Neural cell (in vitro differentiated cells): ENCODE data around the gene JMJD7. TPM values are rescaled to one million over a fixed set of nuclear protein-coding genes. Genes with fewer than 3 reads are reported as not detected.

ENCODE experiments used
- H2AFZ ChIP-seq: fragments of 200-600, 300-800 bp; sonication (generic), shearing (Covaris generic); 2 replicates; pipeline ENCODE4 v1.6.0; 2014; ENCODE audit warnings: low read depth, mild to moderate bottlenecking, antibody characterized with exemption, low read length, moderate library complexity
- H3F3A ChIP-seq: fragments of 200-600 bp; shearing (Covaris generic); 2 replicates; pipeline ENCODE4 v1.6.1; 2016; ENCODE audit warnings: mild to moderate bottlenecking, moderate library complexity, mixed read lengths, antibody characterized with exemption, low read length; ENCODE audit not compliant: insufficient read depth, poor library complexity, severe bottlenecking
- H3K27ac ChIP-seq: fragments of 200-600, 300-800 bp; sonication (generic), shearing (Covaris generic); 2 replicates; pipeline ENCODE4 v1.5.1; 2014; ENCODE audit warnings: mild to moderate bottlenecking, low read length, moderate library complexity
- H3K27me3 ChIP-seq: fragments of 300-800, 200-600 bp; sonication (generic), shearing (Covaris generic); 2 replicates; pipeline ENCODE4 v1.6.0; 2014; ENCODE audit warnings: mild to moderate bottlenecking, low read depth, low read length, moderate library complexity; ENCODE audit not compliant: insufficient read depth
- H3K36me3 ChIP-seq: fragments of 300-800, 200-600 bp; sonication (generic), shearing (Covaris generic); 2 replicates; pipeline ENCODE4 v1.5.1; 2014; ENCODE audit warnings: mild to moderate bottlenecking, antibody characterized with exemption, low read length, moderate library complexity; ENCODE audit not compliant: insufficient read depth
- H3K4me2 ChIP-seq: fragments of 300-800, 200-600 bp; sonication (generic), shearing (Covaris generic); 2 replicates; pipeline ENCODE4 v1.6.0; 2014; ENCODE audit warnings: mild to moderate bottlenecking, low read length
- H3K4me3 ChIP-seq: fragments of 300-800, 200-600 bp; sonication (generic), shearing (Covaris generic); 2 replicates; pipeline ENCODE4 v1.5.1; 2014; ENCODE audit warnings: mild to moderate bottlenecking, low read length, moderate library complexity
- H3K79me2 ChIP-seq: fragments of 200-600 bp; shearing (Covaris generic); replicated peaks from 2 replicates; pipeline ENCODE4 v1.6.0; 2014; ENCODE audit warnings: mild to moderate bottlenecking, low read length, moderate library complexity; ENCODE audit not compliant: insufficient read depth
- H3K9ac ChIP-seq: fragments of 300-800, 200-600 bp; sonication (generic), shearing (Covaris generic); 2 replicates; pipeline ENCODE4 v1.6.1; 2016; ENCODE audit warnings: mild to moderate bottlenecking, low read length, mixed read lengths
- H3K9me2 ChIP-seq: fragments of 200-600 bp; shearing (Covaris generic); 2 replicates; pipeline ENCODE4 v1.6.1; 2016; ENCODE audit warnings: mild to moderate bottlenecking, low read length, mixed read lengths; ENCODE audit not compliant: insufficient read depth
- H3K9me3 ChIP-seq: fragments of 200-600, 300-800 bp; sonication (generic), shearing (Covaris generic); 2 replicates; pipeline ENCODE4 v1.6.1; 2016; ENCODE audit warnings: mild to moderate bottlenecking, mixed run types, low read length, moderate library complexity, mixed read lengths
- H4K20me1 ChIP-seq: fragments of 200-600 bp; shearing (Covaris generic); 2 replicates; pipeline ENCODE4 v1.6.1; 2016; ENCODE audit warnings: mild to moderate bottlenecking, mixed run types; ENCODE audit not compliant: insufficient read depth
- CTCF ChIP-seq: fragments of 450-650 bp; IDR thresholded peaks from 2 replicates; pipeline ENCODE4 v1.5.1; 2014; ENCODE audit warnings: antibody characterized with exemption, mild to moderate bottlenecking, moderate library complexity; ENCODE audit not compliant: poor library complexity, severe bottlenecking
- EP300 ChIP-seq: fragments of 450-650 bp; conservative IDR thresholded peaks from 2 replicates; pipeline ENCODE4 v1.6.1; 2014; ENCODE audit warnings: antibody characterized with exemption, mild to moderate bottlenecking, moderate library complexity; ENCODE audit not compliant: poor library complexity, severe bottlenecking
- EZH2 ChIP-seq: fragments of 200-600, 300-800 bp; shearing (Covaris generic), sonication (generic); IDR thresholded peaks from 2 replicates; pipeline ENCODE4 v1.6.1; 2014; ENCODE audit warnings: antibody characterized with exemption, low read length, borderline replicate concordance, mild to moderate bottlenecking; ENCODE audit not compliant: insufficient read depth, poor library complexity, severe bottlenecking
- MXI1 ChIP-seq: fragments of 450-650 bp; conservative IDR thresholded peaks from 2 replicates; pipeline ENCODE4 v1.6.1; 2014; ENCODE audit warnings: antibody characterized with exemption, mild to moderate bottlenecking; ENCODE audit not compliant: poor library complexity, severe bottlenecking
- POLR2AphosphoS5 ChIP-seq: IDR thresholded peaks from 2 replicates; pipeline ENCODE4 v1.6.1; 2012
- RAD21 ChIP-seq: fragments of 450-650 bp; conservative IDR thresholded peaks from 2 replicates; pipeline ENCODE4 v1.6.1; 2014; ENCODE audit warnings: antibody characterized with exemption, mild to moderate bottlenecking, moderate library complexity
- REST ChIP-seq: IDR thresholded peaks from 2 replicates; pipeline ENCODE4 v1.6.1; 2012; ENCODE audit warnings: borderline replicate concordance
- SMC3 ChIP-seq: fragments of 450-650 bp; conservative IDR thresholded peaks from 2 replicates; pipeline ENCODE4 v1.6.1; 2014; ENCODE audit warnings: antibody characterized with exemption, mild to moderate bottlenecking, moderate library complexity; ENCODE audit not compliant: poor library complexity
- TAF1 ChIP-seq: IDR thresholded peaks from 2 replicates; pipeline ENCODE4 v1.6.1; 2012; ENCODE audit warnings: low read depth
- polyA plus RNA-seq: library from polyadenylated mRNA; depleted of rRNA; stranded (reverse); fragments of >200 nt; gene quantifications from 2 replicates; pipeline ENCODE4 v1.2.3, GENCODE V29; 2014

The JMJD7 gene
- polyA plus RNA-seq, 1 donor from 2014 or later: 14.0 TPM

- H3K9ac ChIP-seq: no peak overlapping the region
- no peaks in the 10 kb centered on the region for H3K27me3 ChIP-seq
- TF ChIP-seq SMC3 (no peak), REST (no peak), POLR2AphosphoS5 (no peak), EZH2 (no peak), MXI1 (no peak), CTCF (no peak), EP300 (no peak), TAF1 (no peak), RAD21 (no peak)
- no peak overlapping the region for H3K4me2 ChIP-seq
- H3F3A ChIP-seq: no peaks in the 10 kb centered on the region
- H3K9me3 ChIP-seq: no peaks in the 10 kb centered on the region
- no peaks in the 10 kb centered on the region for H3K9me2 ChIP-seq
- no peaks in the 10 kb centered on the region for H4K20me1 ChIP-seq
- H3K79me2 ChIP-seq: no peaks in the 10 kb centered on the region
- peaks cover 7% of the 10 kb centered on the region for H3K36me3 ChIP-seq
- H2AFZ ChIP-seq: no peak overlapping the region
- no peak overlapping the region for H3K4me3 ChIP-seq
- no peak overlapping the region for H3K27ac ChIP-seq
Measured at GRCh38 chr15:41813426-41813825, 14.5 kb upstream of the JMJD7 start.

GRCh38 chr15:41814534-41814933 is 13.4 kb upstream of the JMJD7 start:
- no peaks in the 10 kb centered on the region for H3K27me3 ChIP-seq
- H3K4me2 ChIP-seq: no peak overlapping the region
- H3K9me3 ChIP-seq: no peaks in the 10 kb centered on the region
- H3K4me3 ChIP-seq: no peak overlapping the region
- H4K20me1 ChIP-seq: no peaks in the 10 kb centered on the region
- no peaks in the 10 kb centered on the region for H3K79me2 ChIP-seq
- H3K9me2 ChIP-seq: no peaks in the 10 kb centered on the region
- H3K9ac ChIP-seq: no peak overlapping the region
- H3F3A ChIP-seq: no peaks in the 10 kb centered on the region
- peaks cover 7% of the 10 kb centered on the region for H3K36me3 ChIP-seq
- TF ChIP-seq EZH2: no peak
- TF ChIP-seq MXI1: no peak
- TF ChIP-seq SMC3: no peak
- TF ChIP-seq CTCF: no peak
- no peak for TF ChIP-seq TAF1
- no peak for TF ChIP-seq EP300
- TF ChIP-seq REST: no peak
- no peak for TF ChIP-seq RAD21
- H3K27ac ChIP-seq: no peak overlapping the region
- H2AFZ ChIP-seq: no peak overlapping the region
